NCI-H1436 treated with DMSO at 0.1 percent for 48 hours (cell line): ENCODE results near the gene KCNC2.

Experiments
- DNase-seq: peaks from one replicate; lab custom pipeline; 2025; lab: John Stamatoyannopoulos, UW

KCNC2 gene

DNA sequence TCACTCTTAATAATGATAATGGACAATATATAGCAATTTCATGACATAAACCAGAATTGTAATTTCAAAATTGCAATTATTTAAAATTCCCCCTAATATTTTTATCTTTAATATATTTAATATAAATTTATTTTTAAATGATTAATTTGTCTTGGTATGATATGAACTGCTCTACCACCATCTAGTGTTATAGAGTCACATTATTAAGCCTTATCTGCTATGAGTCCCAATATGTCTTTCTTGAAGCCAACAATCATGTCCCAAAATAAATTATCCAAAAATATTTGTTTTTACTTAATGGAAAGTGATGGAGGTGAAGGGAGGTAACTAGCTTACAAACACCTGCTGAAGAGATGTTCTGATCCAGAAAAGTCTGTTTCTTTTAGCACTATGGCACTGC lies 151.4 kb downstream of the KCNC2 start:
- no peak for DNase-seq

DNA sequence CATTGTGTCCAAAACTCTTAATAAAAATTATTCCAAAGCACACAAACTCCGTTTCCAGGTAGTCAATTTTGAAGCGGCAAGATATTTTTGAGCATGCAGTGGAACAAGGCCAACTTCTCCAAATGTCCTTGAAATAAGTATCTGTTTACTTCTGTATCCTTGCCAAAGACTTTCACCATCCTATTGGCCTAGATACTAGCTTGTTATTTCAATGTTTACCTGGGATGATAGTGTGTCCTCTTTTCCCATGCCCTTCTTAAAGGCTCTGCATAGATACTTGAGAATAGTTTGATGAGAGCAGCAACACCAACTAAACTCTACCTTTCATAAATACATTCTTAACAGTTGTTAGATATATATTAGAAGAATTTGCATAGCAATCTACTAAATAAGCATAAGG lies 160.9 kb downstream of the KCNC2 start:
- no peak for DNase-seq

DNA sequence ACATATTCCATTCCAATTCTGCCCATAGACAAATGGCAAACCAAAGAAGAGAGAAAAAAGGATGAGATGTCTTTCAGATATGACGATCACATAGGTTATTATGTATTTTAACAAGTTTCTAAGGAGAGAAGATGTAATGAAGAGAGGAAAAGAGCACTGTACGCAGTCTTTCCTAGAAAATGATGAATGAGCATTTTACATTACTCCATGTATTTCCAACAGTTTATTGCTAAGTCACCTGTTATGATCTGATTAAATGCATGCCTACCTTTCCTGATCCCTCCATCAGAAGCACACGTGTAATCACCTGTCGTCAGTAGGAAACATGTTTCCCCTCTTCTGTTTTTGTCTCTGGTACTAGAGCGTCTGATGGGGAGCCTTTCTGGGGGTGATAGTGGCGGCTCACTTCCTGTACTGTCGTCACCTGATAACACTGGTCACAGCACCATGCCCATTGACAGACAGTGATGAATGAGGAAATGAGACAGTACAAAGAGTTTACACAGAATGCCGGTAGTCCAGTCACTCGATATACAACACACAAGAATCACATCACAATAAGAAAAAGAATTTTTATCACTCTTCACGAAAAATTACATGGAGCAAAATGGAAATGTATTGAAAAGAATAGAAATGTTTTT lies 161.6 kb downstream of the KCNC2 start:
- no peak for DNase-seq

DNA sequence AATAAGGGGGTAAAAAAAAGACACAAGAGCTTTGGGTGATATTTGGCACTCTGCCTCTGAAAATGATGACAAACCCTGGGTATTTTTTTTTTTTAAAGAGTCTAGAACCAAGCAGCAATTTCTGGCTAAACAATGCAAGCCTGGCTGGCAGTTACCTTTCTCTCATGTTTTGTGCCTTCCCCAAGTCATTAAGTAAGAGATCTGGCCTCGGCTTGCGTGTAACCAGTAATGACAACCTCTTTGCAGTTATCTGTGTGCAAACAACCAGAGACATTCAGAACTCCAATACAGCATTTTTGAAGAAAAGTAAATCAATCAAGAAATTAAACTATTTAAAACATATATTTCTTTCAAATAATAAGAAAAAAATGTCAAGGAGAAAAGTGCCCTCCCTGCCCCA lies 167.5 kb downstream of the KCNC2 start:
- no peak for DNase-seq

DNA sequence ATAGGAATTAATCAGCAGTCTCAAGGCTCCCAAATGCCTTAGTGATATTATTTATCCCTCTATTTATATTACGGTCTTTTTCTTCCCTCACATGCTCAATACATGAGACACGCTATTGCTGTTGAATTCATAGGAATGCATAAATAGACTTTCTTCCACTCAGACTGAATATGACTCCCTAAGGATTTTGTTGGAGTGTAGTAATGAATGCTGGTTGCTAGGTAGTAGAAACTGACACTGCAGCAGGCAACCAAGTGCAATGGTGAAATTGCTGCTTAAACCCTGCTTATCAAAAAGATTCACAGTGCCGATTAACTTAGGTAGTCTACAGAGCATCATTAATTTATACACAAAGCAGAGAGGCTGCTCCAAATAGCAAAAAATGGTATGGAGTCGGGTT lies 168.2 kb downstream of the KCNC2 start:
- DNase-seq: no peak

DNA sequence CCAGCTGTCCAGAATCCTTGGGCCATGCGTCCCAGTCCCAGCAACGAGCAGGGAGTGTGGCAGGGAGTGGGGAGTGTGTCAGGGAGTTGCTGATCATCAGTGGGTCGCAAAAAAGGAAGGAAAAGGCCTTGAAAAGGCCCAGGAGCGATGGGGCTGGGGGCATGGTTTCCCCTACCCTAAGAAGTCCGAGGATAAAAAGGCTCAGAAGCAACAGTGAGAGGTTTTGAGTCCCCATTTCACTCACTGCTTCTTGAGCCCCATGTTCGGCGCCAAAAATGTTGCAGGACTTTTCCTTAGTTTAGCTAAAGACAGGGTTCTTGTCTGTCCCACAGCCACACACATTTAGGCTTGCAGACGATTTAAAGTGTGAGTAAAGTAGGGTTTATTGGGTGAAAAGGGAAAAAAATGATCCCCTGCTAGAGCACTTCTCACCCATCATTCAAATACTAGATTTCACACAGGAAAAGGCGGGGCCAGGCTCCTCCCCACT lies 189.5 kb downstream of the KCNC2 start:
- no peak for DNase-seq

DNA sequence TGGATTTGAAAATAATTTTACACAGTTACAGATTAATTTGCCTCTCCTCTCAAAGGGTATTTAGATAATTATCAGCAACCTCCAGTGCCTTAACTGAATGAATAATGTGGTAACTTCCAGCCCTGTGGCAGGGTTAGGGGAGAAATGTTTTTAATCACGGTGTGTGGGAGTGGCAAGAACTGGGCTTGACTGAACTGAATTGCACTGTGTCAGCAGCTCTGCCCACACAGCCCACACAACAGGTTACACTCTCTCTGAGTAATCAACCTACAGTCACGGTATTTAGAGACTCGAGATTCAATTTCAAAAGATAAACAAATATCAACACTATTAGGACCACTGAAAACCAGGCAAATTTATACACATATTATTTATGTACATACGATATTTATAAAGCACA lies 198.5 kb downstream of the KCNC2 start:
- DNase-seq: no peak

- DNase-seq: no peak
These were observed 202.5 kb downstream of the KCNC2 start for GRCh38 chr12:75007133-75007532.

DNA sequence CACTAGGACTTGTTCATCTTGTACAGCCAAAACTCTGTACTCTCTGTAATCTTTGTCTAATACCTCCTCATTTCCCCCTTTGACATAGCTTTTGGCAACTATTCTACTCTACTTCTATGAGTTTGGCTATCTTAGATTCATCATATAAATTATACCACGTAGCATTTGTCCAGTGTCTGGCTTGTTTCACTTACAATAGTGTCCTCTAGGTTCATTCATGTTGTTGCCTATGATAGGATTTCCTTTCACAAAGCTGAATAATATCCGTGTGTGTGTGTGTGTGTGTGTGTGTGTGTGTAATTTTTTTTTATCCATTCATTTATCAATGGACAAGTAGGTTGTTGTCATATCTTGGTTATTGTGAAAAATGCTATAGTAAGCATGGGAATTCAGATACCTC lies 209.5 kb downstream of the KCNC2 start:
- no peak for DNase-seq

- DNase-seq: no peak
These were observed 210.2 kb downstream of the KCNC2 start for GRCh38 chr12:74999474-74999873.
